Measurements from ENCODE around the gene CACNB1. TPM values are rescaled to one million over a fixed set of nuclear protein-coding genes. Genes with fewer than 3 reads are reported as not detected.

The CACNB1 gene
- total RNA-seq, 1 experiment from 2014 or later = 4.3 TPM

- TF ChIP-seq EZH2phosphoT487 (IDR thresholded peaks at IDR 0.05; ENCODE audit: borderline replicate concordance, low read length) (no peak), CTCF (conservative IDR thresholded peaks at IDR 0.05; ENCODE audit: low read depth, low read length) (no peak), EZH2 (IDR thresholded peaks at IDR 0.05; ENCODE audit: low read length, unreplicated experiment) (no peak)
- Histone ChIP-seq H3K27me3 (ENCODE audit: low read length) (no peaks in the 10 kb centered on the region), H3K9me2 (replicated peaks; ENCODE audit: low read length) (no peaks in the 10 kb centered on the region), H3F3A (ENCODE audit: low read length, unreplicated experiment) (no peaks in the 10 kb centered on the region), H3K9me3 (ENCODE audit: low read length) (no peaks in the 10 kb centered on the region), H3K79me2 (ENCODE audit: low read length) (no peaks in the 10 kb centered on the region), H3K4me1 (ENCODE audit: insufficient read depth, low read length) (peaks cover 9% of the 10 kb centered on the region; the same call in 1 of the 2 replicates), H2AFZ (ENCODE audit: low read length) (no peak overlapping the region), H3K4me2 (ENCODE audit: low read length) (no peak overlapping the region), H4K20me1 (ENCODE audit: low read length) (no peaks in the 10 kb centered on the region), H3K9ac (ENCODE audit: low read length) (no peak overlapping the region), H3K27ac (ENCODE audit: low read length) (no peak overlapping the region), H3K36me3 (ENCODE audit: low read depth, low read length) (no peaks in the 10 kb centered on the region), H3K4me3 (ENCODE audit: low read length) (no peak overlapping the region)
- intact Hi-C loops (cut with micrococcal nuclease) = no loop called here
- POLR2A ChIA-PET (ENCODE audit: unreplicated experiment) = no interaction called here
- CTCF ChIA-PET = no interaction called here
- no peak for DNase-seq
- no peak for ATAC-seq
- no TSS peak for BruUV-seq (replicated peaks)
Measured at GRCh38 chr17:39138431-39139160, 58.9 kb downstream of the CACNB1 start.

GRCh38 chr17:39134878-39135277 is 62.6 kb downstream of the CACNB1 start:
- Histone ChIP-seq H3K4me1 (ENCODE audit: insufficient read depth, low read length) (peaks cover 9% of the 10 kb centered on the region; the same call in 1 of the 2 replicates), H3K4me2 (ENCODE audit: low read length) (no peak overlapping the region), H3K9me2 (replicated peaks; ENCODE audit: low read length) (no peaks in the 10 kb centered on the region), H3K27ac (ENCODE audit: low read length) (no peak overlapping the region), H3F3A (ENCODE audit: low read length, unreplicated experiment) (no peaks in the 10 kb centered on the region), H2AFZ (ENCODE audit: low read length) (no peak overlapping the region), H3K36me3 (ENCODE audit: low read depth, low read length) (no peaks in the 10 kb centered on the region), H3K79me2 (ENCODE audit: low read length) (no peaks in the 10 kb centered on the region), H3K4me3 (ENCODE audit: low read length) (no peak overlapping the region), H3K9ac (ENCODE audit: low read length) (no peak overlapping the region), H3K27me3 (ENCODE audit: low read length) (no peaks in the 10 kb centered on the region), H4K20me1 (ENCODE audit: low read length) (no peaks in the 10 kb centered on the region), H3K9me3 (ENCODE audit: low read length) (no peaks in the 10 kb centered on the region)
- intact Hi-C loops (cut with micrococcal nuclease) = no loop called here
- ATAC-seq (no peak), DNase-seq (no peak)
- ChIA-PET CTCF (no interaction called here), POLR2A (ENCODE audit: unreplicated experiment) (no interaction called here)
- TF ChIP-seq EZH2 (IDR thresholded peaks at IDR 0.05; ENCODE audit: low read length, unreplicated experiment) (no peak), EZH2phosphoT487 (IDR thresholded peaks at IDR 0.05; ENCODE audit: borderline replicate concordance, low read length) (no peak), CTCF (conservative IDR thresholded peaks at IDR 0.05; ENCODE audit: low read depth, low read length) (no peak)
- BruUV-seq (replicated peaks) = no TSS peak

- no peak overlapping the region for H3K4me2 ChIP-seq (ENCODE audit: low read length)
- no peaks in the 10 kb centered on the region for H3K4me1 ChIP-seq (ENCODE audit: insufficient read depth, low read length)
- no peaks in the 10 kb centered on the region for H3K9me2 ChIP-seq (replicated peaks; ENCODE audit: low read length)
- POLR2A ChIA-PET (ENCODE audit: unreplicated experiment) = no interaction called here
- H3K4me3 ChIP-seq (ENCODE audit: low read length) = no peak overlapping the region
- peak; percentile 36 for DNase-seq
- H3K27ac ChIP-seq (ENCODE audit: low read length) = no peak overlapping the region
- no peaks in the 10 kb centered on the region for H3K36me3 ChIP-seq (ENCODE audit: low read depth, low read length)
- no peaks in the 10 kb centered on the region for H3K27me3 ChIP-seq (ENCODE audit: low read length)
- no peaks in the 10 kb centered on the region for H3K79me2 ChIP-seq (ENCODE audit: low read length)
- H4K20me1 ChIP-seq (ENCODE audit: low read length) = no peaks in the 10 kb centered on the region
- BruUV-seq (replicated peaks) = no TSS peak
- no peak for TF ChIP-seq EZH2phosphoT487 (IDR thresholded peaks at IDR 0.05; ENCODE audit: borderline replicate concordance, low read length)
- no peak for TF ChIP-seq EZH2 (IDR thresholded peaks at IDR 0.05; ENCODE audit: low read length, unreplicated experiment)
- TF ChIP-seq CTCF (conservative IDR thresholded peaks at IDR 0.05; ENCODE audit: low read depth, low read length) = no peak
- intact Hi-C loops (cut with micrococcal nuclease) = no loop called here
- CTCF ChIA-PET = no interaction called here
- ATAC-seq = no peak
- H3F3A ChIP-seq (ENCODE audit: low read length, unreplicated experiment) = no peaks in the 10 kb centered on the region
- no peak overlapping the region for H3K9ac ChIP-seq (ENCODE audit: low read length)
- H3K9me3 ChIP-seq (ENCODE audit: low read length) = no peaks in the 10 kb centered on the region
- H2AFZ ChIP-seq (ENCODE audit: low read length) = no peak overlapping the region
Measured at GRCh38 chr17:39132192-39132610, 65.3 kb downstream of the CACNB1 start.

All from PC-3 (cell line).